Common myeloid progenitor, CD34-positive (primary cell): ENCODE data around the gene EFNA1.
"Not testable (repeated sequence)": the region's sequence is repeated elsewhere in the genome, so short reads cannot be mapped to it uniquely, and the experiment has no call there.

ENCODE experiments used
- CTCF ChIA-PET: fragments of 350-600 bp; sonication (Branson Sonifier 250); formaldehyde crosslinking; loops from one replicate; lab custom pipeline; 2021; ENCODE audit warnings: antibody characterized with exemption; lab: Charles Lee
- POLR2A ChIA-PET: fragments of 350-600 bp; sonication (Branson Sonifier 250); formaldehyde crosslinking; loops from one replicate; lab custom pipeline; 2021; ENCODE audit warnings: antibody characterized with exemption; lab: Charles Lee
- DNase-seq, 3 donors: peaks; one replicate each; pipeline versions ENCODE4 v3.0.0 to v3.0.0-alpha.2; 2013
- H3K27ac ChIP-seq, 2 experiments: 1 replicate in 1 of 2; 2 replicates in 1 of 2; pipeline ENCODE4 v1.7.0; 2013; ENCODE audit warnings: inconsistent platforms in 2 of 2, low read length in 2 of 2, mild to moderate bottlenecking in 2 of 2, low read depth in 1 of 2, moderate library complexity in 1 of 2; ENCODE audit not compliant: severe bottlenecking in 2 of 2, insufficient read depth in 1 of 2, poor library complexity in 1 of 2
- H3K27me3 ChIP-seq, 5 experiments: replicated peaks in 2 of 5; 1 replicate in 3 of 5; 2 replicates in 2 of 5; pipeline versions ENCODE4 v1.6.1 to v1.7.0; 2013; ENCODE audit warnings: low read length in 4 of 5, mild to moderate bottlenecking in 2 of 5, moderate library complexity in 2 of 5, inconsistent platforms in 1 of 5; ENCODE audit not compliant: insufficient read depth in 5 of 5, control insufficient read depth in 4 of 5
- H3K36me3 ChIP-seq, 4 experiments: 1 replicate in 2 of 4; 2 replicates in 2 of 4; pipeline versions ENCODE4 v1.6.1 to v1.7.0; 2013; ENCODE audit warnings: low read length in 3 of 4, control low read depth in 1 of 4, mild to moderate bottlenecking in 1 of 4; ENCODE audit not compliant: control insufficient read depth in 4 of 4, insufficient read depth in 4 of 4
- H3K4me1 ChIP-seq, 4 experiments: 1 replicate in 3 of 4; 2 replicates in 1 of 4; pipeline versions ENCODE4 v1.6.1 to v1.7.1; 2013; ENCODE audit warnings: low read length in 3 of 4, mild to moderate bottlenecking in 3 of 4, control low read depth in 1 of 4, inconsistent platforms in 1 of 4, moderate library complexity in 1 of 4; ENCODE audit not compliant: control insufficient read depth in 4 of 4, insufficient read depth in 4 of 4; ENCODE audit errors: control extremely low read depth in 1 of 4
- H3K4me3 ChIP-seq, 7 experiments: 1 replicate in 4 of 7; 2 replicates in 3 of 7; pipeline versions ENCODE4 v1.5.1 to v1.7.0; 2013; ENCODE audit warnings: mild to moderate bottlenecking in 7 of 7, low read length in 6 of 7, moderate library complexity in 6 of 7, inconsistent platforms in 2 of 7, low read depth in 2 of 7, control low read depth in 1 of 7; ENCODE audit not compliant: insufficient read depth in 4 of 7, control insufficient read depth in 1 of 7; ENCODE audit errors: extremely low read depth in 1 of 7
- H3K9me3 ChIP-seq, 5 experiments: 1 replicate in 4 of 5; 2 replicates in 1 of 5; pipeline versions ENCODE4 v1.6.1 to v1.7.1; 2013; ENCODE audit warnings: low read length in 4 of 5, mild to moderate bottlenecking in 2 of 5, inconsistent platforms in 1 of 5, low read depth in 1 of 5, moderate library complexity in 1 of 5; ENCODE audit not compliant: control insufficient read depth in 4 of 5, insufficient read depth in 2 of 5; ENCODE audit errors: control extremely low read depth in 1 of 5
- WGBS: methylation state at CpG from one replicate; pipeline ENCODE4 v1.1.5; 2013; ENCODE audit not compliant: insufficient coverage; 5-methylcytosine and 5-hydroxymethylcytosine counted together

Gene EFNA1

GRCh38 chr1:155113450-155113980, 14.2 kb upstream of the EFNA1 start:
- Histone ChIP-seq H3K27me3 (no peaks in the 10 kb centered on the region), H3K36me3 (no peaks in the 10 kb centered on the region), H3K27ac (no peak overlapping the region), H3K4me3 (no peak overlapping the region), H3K9me3 (no peaks in the 10 kb centered on the region), H3K4me1 (peaks cover 0 to 18% (median 13%) of the 10 kb centered on the region in 4 experiments)
- 100% methylated on average over 3 of the region's 5 CpGs for WGBS
- CTCF ChIA-PET = interaction anchor here (0.9 kb wide), 1 partner anchor 20 kb away, joined by 3 read pairs; no protein-coding TSS in a partner anchor
- no peak for DNase-seq
- POLR2A ChIA-PET = no interaction called here

- Histone ChIP-seq H3K4me1 (peaks cover 0 to 10% (median 4%) of the 10 kb centered on the region in 4 experiments), H3K4me3 (no peak overlapping the region), H3K9me3 (no peaks in the 10 kb centered on the region), H3K27me3 (no peaks in the 10 kb centered on the region), H3K36me3 (no peaks in the 10 kb centered on the region), H3K27ac (no peak overlapping the region)
- CTCF ChIA-PET = interaction anchor here (0.7 to 3.6 kb wide), 10 partner anchors 9 to 56 kb away, joined by 3 to 21 read pairs (median 6); partner anchors contain the start of genes EFNA4, KRTCAP2 and SLC50A1
- no peak for DNase-seq
- 100% methylated on average over 1 of the region's 5 CpGs for WGBS
- POLR2A ChIA-PET = interaction anchor here (0.8 kb wide), 1 partner anchor 9 kb away, joined by 3 read pairs; no protein-coding TSS in a partner anchor
Observed at GRCh38 chr1:155116113-155116764, 11.4 kb upstream of the EFNA1 start.

- CTCF ChIA-PET = interaction anchor here (0.7 to 3.6 kb wide), 5 partner anchors 9 to 50 kb away, joined by 3 to 21 read pairs (median 3); no protein-coding TSS in a partner anchor
- no peaks in the 10 kb centered on the region for H3K9me3 ChIP-seq
- no peaks in the 10 kb centered on the region for H3K36me3 ChIP-seq
- no peaks in the 10 kb centered on the region for H3K4me1 ChIP-seq
- POLR2A ChIA-PET = no interaction called here
- 84% methylated on average over 3 of the region's 4 CpGs for WGBS
- no peak overlapping the region for H3K4me3 ChIP-seq
- DNase-seq = no peak
- no peak overlapping the region for H3K27ac ChIP-seq
- H3K27me3 ChIP-seq = no peaks in the 10 kb centered on the region
Observed at GRCh38 chr1:155117610-155118009, 10.1 kb upstream of the EFNA1 start.

DNA sequence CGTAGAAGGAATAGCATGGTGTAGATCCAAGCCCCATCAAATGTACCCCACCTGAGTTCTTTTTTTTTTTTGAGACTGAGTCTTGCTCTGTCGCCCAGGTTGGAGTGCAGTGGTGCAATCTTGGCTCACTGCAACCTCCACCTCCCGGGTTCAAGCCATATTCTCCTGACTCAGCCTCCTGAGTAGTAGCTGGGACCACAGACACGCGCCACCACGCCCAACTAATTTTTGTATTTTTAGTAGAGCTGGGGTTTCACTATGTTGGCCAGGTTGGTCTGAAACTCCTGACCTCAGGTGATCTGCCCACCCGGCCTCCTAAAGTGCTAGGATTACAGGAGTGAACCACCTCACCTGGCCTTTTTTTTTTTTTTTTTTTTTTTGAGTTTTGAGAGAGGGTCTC, 9.6 kb upstream of the EFNA1 start:
- ChIA-PET CTCF (interaction anchor here (0.7 to 3.6 kb wide), 5 partner anchors 8 to 50 kb away, joined by 3 to 21 read pairs (median 3); no protein-coding TSS in a partner anchor), POLR2A (interaction anchor here (0.6 kb wide), 1 partner anchor 17 kb away, joined by 3 read pairs; no protein-coding TSS in a partner anchor)
- H3K36me3 ChIP-seq, H3K27me3 ChIP-seq, H3K4me3 ChIP-seq, H3K27ac ChIP-seq, H3K4me1 ChIP-seq, DNase-seq, H3K9me3 ChIP-seq: not testable (repeated sequence)
- 100% methylated on average over 4 of the region's 7 CpGs for WGBS

DNA sequence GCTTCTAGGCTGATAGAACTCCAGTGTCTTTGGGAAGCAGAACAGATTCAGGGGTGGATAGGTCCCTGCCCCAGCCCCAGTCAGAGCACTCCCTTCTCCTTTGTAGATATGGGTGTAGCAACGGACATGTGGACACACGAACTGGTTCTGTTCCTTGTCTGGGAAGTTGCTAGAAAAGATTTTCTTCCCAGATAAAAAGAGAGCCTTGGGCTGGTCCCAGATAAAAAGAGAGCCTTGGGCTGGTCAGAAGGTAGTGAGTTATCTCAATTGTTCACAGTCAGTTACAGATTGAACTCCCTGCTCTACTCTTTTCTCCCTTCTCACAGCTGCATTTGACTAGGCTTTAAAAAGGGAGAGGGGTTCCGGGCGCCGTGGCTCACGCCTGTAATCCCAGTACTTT, 7.4 kb upstream of the EFNA1 start:
- H3K27me3 ChIP-seq = peaks cover 0 to 1% (median 0%) of the 10 kb centered on the region in 5 experiments

DNA sequence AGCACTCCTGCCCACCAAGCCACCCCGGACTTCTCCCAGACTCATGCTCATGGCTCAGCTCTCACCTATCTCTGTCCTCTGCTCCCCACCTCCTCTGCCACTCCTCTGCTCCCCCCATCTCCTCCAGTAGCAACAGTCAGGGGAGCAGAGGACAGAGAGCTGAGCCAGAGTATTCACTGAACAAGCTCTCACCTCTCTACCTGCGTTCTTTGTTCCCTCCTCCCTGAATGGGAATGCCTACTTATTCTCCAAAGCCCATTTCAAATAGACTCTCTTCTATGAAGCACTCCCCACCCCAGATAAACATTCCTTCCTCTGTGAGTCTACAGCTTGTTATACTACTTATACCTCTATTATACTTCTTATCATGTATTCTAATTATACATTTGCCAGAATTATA, 6.4 kb upstream of the EFNA1 start:
- Histone ChIP-seq H3K27me3 (peaks cover 0 to 9% (median 0%) of the 10 kb centered on the region in 5 experiments), H3K4me1 (peaks cover 0 to 4% (median 3%) of the 10 kb centered on the region in 4 experiments), H3K27ac (no peak overlapping the region), H3K9me3 (no peaks in the 10 kb centered on the region), H3K36me3 (no peaks in the 10 kb centered on the region), H3K4me3 (no peak overlapping the region)
- DNase-seq = no peak
- ChIA-PET CTCF (interaction anchor here (1.1 to 1.5 kb wide), 7 partner anchors 9 to 54 kb away, joined by 3 to 8 read pairs (median 5); partner anchors contain the start of gene KRTCAP2), POLR2A (no interaction called here)
- WGBS = 100% methylated on average over 2 of the region's 2 CpGs

More for the DNA sequence above, 7.4 kb upstream of the EFNA1 start:
- WGBS = 80% methylated on average over 1 of the region's 6 CpGs
- POLR2A ChIA-PET = no interaction called here
- H3K4me1 ChIP-seq = no peaks in the 10 kb centered on the region
- no peak for DNase-seq
- no peak overlapping the region for H3K4me3 ChIP-seq
- CTCF ChIA-PET = interaction anchor here (1.3 to 1.5 kb wide), 3 partner anchors 14 to 53 kb away, joined by 4 to 6 read pairs (median 5); partner anchors contain the start of gene KRTCAP2
- H3K36me3 ChIP-seq = no peaks in the 10 kb centered on the region
- no peaks in the 10 kb centered on the region for H3K9me3 ChIP-seq
- no peak overlapping the region for H3K27ac ChIP-seq

GRCh38 chr1:155122308-155122707, 5.4 kb upstream of the EFNA1 start:
- no CpG with 5 or more reads among the region's 2 CpGs for WGBS
- Histone ChIP-seq H3K4me3 (no peak overlapping the region), H3K36me3 (no peaks in the 10 kb centered on the region), H3K27ac (no peak overlapping the region), H3K27me3 (peaks cover 0 to 9% (median 3%) of the 10 kb centered on the region in 5 experiments), H3K9me3 (no peaks in the 10 kb centered on the region), H3K4me1 (peaks cover 0 to 15% (median 13%) of the 10 kb centered on the region in 4 experiments)
- ChIA-PET CTCF (interaction anchor here (0.6 to 1.5 kb wide), 4 partner anchors 15 to 45 kb away, joined by 3 to 5 read pairs (median 4); no protein-coding TSS in a partner anchor), POLR2A (no interaction called here)
- DNase-seq = no peak
